Medulla oblongata (tissue), 1 donor: ENCODE data around the gene ZNF784.

Experiments used
- DNase-seq: peaks from one replicate; pipeline ENCODE4 v3.0.0-alpha.2; 2015; ENCODE audit errors: extremely low spot score

Gene ZNF784

GRCh38 chr19:55624109-55625003 lies at the start of gene ZNF784:
TSS of gene ZNF784 (minus strand) at chr19:55624566. CDS start at chr19:55624561, 5 bp downstream.
- peak; percentile 93 for DNase-seq

DNA sequence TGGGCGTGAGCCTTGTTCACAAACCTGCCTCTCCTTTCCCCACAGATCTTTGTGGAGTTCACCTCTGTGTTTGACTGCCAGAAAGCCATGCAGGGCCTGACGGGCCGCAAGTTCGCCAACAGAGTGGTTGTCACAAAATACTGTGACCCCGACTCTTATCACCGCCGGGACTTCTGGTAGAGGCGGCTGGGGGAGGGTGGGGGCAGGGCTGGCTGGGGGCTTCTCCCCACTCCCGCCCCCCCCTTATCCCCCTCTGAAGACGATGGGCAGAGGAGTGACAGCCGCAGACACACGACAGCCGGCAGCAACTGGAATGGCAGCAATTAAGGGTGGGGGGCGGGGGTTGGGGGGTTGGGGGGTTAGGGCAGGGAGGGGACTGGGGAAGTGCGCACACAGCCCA lies 49.5 kb upstream of the ZNF784 start:
- no peak for DNase-seq

DNA sequence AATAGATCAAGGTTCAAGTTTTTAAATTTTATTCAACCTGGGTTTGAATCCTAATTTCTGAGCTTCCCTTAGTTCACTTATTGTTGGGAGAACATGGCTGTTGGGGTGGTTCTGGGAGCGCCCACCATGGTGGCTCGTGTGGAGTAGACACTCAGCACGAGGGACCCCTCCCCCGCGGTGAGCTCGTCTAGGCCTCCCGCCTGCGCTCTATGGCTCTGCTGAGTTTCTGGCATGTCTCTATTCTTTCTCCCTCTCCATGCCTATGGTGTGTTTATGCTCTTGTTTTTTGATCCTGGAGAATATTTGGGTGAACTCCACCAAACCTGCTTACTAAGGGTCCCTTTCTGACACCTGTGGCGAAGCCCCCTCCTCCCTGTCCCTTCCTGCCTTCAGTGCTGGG lies 49.1 kb upstream of the ZNF784 start:
- no peak for DNase-seq

DNA sequence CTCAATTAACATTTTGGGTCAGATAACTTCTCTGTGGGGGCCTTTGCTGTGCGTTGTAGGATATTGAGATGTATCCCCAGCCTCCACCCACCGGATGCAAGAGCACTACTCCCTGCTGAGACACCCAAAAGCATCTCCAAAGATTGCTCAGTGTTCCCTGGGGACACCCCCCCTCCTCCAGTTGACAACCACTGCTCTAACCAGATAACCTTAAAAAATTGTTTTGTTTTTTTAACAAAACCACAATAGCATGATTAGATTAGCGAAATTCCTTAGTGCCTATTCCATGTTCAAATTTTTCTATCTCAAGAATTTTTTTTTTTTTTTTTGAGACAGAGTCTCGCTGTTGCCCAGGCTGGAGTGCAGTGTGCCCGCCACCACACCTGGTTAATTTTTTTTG lies 48.1 kb upstream of the ZNF784 start:
- no peak for DNase-seq

GRCh38 chr19:55671054-55671378 lies 46.6 kb upstream of the ZNF784 start:
- no peak for DNase-seq

DNA sequence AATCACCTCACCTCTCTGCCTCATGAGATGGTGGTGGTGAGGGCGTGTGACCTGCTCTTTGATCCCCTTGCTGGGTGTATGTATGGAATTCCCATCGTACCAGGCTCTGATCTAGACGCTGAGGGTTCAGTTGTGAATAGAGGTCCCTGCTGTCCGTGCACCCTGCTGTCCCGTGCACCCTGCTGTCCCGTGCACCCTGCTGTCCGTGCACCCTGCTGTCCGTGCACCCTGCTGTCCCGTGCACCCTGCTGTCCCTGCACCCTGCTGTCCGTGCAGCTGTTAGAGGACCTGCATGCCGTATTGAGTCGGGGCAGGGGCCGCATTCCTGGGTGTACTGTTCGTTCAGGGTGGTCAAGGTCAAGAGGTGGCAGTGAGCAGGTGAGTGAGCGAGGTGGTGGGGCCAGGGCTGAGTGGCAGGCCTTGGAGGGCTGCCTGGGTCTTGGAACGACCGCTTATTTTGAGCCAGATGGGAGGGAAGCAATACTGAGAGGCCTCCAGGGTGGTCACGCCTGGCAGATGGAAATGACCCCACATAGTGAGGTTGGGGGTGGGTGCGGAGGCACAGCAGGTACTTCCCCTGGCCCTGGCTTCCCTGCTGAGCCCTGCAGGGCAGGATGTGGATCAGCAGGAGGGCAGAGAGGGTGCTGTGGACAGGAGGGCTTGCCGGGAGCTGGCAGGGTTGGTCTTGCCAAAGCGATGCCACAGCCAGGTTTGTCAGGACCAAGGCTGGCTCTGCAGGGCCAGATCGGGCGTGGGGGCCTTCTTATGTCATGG lies 46.1 kb upstream of the ZNF784 start:
- no peak for DNase-seq

- no peak for DNase-seq
Measured at GRCh38 chr19:55669418-55670279, 45.3 kb upstream of the ZNF784 start.

DNA sequence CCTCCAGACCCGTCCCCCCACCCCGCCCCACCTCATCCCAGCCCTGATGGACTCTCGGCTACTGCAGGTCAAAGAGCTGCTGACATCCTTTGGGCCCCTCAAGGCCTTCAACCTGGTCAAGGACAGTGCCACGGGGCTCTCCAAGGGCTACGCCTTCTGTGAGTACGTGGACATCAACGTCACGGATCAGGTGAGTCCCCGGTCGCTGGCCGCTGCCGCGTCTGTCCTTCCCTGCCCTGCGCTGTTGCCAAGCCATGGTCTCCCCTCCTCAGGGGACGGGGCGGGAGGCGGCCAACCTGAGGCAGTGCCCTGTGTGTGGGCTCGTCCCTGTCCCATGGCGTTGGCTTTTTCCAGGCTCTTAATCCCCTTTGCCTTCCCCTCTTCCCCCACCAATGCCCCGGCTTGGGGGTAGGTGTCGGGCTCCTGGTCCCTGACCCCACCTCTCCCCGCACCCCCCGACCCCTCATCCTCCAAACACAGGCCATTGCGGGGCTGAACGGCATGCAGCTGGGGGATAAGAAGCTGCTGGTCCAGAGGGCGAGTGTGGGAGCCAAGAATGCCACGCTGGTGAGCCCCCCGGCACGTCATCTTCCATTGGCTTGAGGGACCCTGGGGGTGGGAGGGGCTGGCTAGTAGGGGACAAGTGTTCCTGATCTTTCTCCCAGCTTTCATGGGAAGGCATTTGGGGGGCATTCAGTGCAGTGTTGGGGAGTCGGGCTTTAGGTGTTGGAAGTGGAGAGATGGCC lies 44.4 kb upstream of the ZNF784 start:
- DNase-seq = no peak

DNA sequence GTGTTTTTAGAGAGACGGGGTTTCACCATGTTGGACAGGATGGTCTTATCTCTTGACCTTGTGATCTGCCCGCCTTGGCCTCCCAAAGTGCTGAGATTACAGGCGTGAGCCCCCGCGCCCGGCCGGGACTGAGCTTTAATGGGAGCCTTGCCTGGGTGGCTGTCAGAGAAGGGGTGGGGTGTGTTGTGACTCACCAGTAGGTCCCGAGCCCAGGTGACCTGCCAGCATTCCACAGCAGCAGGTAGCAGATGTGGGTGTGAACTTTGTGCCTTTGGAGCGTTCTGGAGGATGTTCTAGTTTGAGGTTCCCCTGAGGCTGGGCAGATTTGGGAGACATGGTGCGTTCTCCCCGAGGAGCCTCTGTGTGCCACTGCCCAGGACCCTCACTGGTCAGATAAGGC lies 43.6 kb upstream of the ZNF784 start:
- no peak for DNase-seq

DNA sequence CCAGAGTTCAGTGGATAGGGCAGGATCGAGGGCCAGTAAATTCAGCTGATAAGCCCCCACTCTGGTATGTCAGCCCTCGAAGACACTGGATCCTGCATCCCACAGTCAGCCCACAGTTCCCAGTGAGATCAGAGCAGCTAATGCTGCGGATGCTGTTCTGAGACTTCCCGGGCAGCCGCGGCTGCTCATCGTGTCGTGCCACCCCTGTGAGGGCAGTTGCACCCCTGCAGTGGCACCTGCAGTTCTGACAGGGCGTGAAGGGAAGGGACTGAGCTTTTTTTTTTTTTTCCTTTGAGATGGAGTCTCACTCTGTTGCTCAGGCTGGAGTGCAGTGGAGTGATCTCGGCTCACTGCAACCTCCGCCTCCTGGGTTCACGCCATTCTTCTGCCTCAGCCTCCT lies 43.1 kb upstream of the ZNF784 start:
- DNase-seq = no peak

DNA sequence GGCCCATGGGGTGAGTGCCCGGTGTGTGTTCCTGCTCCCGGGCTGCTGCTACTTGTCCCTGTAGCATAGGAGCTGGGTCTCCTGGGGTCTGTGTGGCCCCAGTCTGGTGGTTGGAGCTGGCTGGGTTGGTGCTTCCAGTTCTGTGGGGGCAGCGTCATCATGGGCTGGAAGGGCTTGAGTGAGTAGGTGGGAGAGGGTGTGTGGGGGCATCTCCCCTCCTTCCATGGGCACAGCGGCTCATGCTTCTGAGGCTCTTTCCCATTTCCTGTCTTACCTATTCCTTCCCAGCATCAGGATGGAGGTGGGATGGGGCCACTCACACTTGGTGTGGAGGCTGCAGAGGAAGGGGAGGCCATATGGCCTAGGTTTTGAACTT lies 42.6 kb upstream of the ZNF784 start:
- no peak for DNase-seq

- DNase-seq = no peak
Measured at GRCh38 chr19:55666343-55667005, 42.1 kb upstream of the ZNF784 start.

- DNase-seq = no peak
Measured at GRCh38 chr19:55663846-55664536, 39.6 kb upstream of the ZNF784 start.

- no peak for DNase-seq
Measured at GRCh38 chr19:55661826-55662225, 37.5 kb upstream of the ZNF784 start.

DNA sequence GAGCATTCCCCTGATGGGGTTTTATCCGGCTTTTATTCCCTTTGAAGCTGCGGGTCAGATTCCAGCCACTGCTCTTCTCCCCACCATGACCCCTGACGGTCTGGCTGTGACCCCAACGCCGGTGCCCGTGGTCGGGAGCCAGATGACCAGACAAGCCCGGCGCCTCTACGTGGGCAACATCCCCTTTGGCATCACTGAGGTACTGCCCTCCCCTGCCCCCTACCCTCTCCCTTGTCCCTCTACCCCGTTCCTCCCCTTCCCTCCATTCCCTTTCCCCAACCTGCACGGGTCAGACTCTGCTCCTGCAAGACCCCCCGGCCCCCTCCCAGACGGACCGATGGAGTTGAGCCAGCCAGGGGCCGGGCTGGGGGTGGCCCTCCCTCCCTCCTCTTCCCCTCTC lies 36.6 kb upstream of the ZNF784 start:
- DNase-seq = no peak

- DNase-seq = no peak
Measured at GRCh38 chr19:55660404-55660803, 36.0 kb upstream of the ZNF784 start.

DNA sequence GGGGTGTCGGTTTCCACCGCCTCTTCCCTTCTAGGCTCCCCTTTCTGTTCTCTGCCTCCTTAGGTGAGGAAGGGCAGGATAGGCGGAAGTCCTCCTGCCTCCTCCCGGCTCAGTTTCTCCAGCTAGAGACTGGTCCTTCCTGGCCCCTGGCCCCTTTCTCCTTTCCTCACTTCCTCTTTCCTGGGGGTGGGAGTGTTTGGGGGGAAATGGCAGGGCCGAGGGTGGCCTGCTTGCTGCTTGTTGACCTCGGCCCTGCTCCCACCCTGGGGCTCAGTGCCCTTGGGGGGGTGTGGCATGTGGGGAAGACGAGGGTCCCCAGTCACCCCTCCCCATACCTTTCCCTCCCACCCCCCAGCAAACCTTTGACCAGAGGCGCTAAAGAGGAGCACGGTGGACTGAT lies 35.5 kb upstream of the ZNF784 start:
- no peak for DNase-seq

DNA sequence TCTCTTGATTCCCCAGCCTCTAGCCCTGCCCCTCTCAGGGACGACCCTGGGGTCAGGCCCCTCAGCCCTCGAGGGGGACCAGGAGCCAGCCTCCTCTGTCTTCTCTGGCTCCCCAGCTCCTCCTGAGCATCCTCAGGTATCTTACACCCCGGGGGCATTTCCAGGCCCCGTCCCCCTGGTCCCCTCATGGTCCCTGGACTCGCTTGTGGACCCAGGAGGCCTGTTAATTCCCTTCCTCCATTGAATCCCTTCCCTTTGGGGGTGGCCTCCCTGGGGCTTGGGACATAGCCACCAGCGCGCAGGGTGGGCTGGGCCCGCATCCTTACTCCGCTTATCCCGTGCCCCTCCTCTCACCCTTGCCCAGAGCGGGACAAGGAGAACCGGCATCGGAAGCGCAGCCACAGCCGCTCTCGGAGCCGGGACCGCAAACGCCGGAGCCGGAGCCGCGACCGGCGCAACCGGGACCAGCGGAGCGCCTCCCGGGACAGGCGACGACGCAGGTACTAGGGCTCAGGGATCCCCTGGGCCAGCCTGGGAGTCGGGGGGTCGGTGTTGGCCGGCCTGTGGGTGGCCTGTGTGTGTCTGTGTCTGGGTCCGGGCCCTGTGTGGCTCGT lies 34.6 kb upstream of the ZNF784 start:
- no peak for DNase-seq

- no peak for DNase-seq
Measured at GRCh38 chr19:55656988-55657747, 32.8 kb upstream of the ZNF784 start.
